ENCODE results near the gene ZNF594.

- TF ChIP-seq POLR2A (IDR thresholded peaks at IDR 0.05) (no peak), POLR2AphosphoS5 (IDR thresholded peaks at IDR 0.05) (no peak), CTCF (IDR thresholded peaks at IDR 0.05) (no peak)
Observed at GRCh38 chr17:5203908-5204294, 12.2 kb upstream of the ZNF594 start.

Measured in breast epithelium (tissue), 3 donors.